Measurements from ENCODE around the gene SNN. TPM values are rescaled to one million over a fixed set of nuclear protein-coding genes. Genes with fewer than 3 reads are reported as not detected.

SNN gene
- total and polyA plus RNA-seq, 7 experiments from 2014 or later, result 17.0 to 86.8 (median 34.3) TPM

DNA sequence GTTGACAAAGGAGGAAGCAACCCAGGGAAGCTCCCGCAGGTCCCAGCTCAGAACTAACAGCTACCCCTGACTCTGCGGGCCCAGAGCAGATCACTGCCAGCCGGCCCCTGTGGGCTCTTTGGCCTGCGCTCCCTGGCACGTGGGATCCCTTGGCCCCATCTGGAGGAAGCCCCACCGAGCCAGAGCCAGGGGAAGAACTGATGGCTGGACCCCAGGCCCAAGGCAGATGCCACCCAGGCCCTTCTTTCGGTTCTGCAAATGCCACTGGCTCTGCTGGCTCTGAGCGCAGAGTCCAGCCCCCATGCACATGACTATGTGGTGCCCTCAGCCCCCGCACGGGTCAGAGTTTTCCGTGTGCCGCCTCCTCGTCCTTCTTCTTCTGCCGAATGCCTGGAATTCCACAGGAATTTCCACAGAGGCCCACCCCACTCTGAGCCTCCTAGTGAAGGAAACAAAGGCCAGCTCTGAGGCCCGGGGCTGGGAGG, 35.8 kb upstream of the SNN start:
- POLR2A ChIA-PET, result interaction anchor here (1.2 kb wide), 1 partner anchor 11 kb away, joined by 4 read pairs; no protein-coding TSS in a partner anchor
- H3K27me3 Mint-ChIP-seq, result peaks cover 0 to 19% (median 0%) of the 10 kb centered on the region in 5 donors
- Histone ChIP-seq H3K27me3 (ENCODE audit: control insufficient read depth in 2 of 2, insufficient read depth in 2 of 2, low read length in 2 of 2) (no peaks in the 10 kb centered on the region), H3K4me1 (ENCODE audit: control insufficient read depth in 2 of 2, insufficient read depth in 2 of 2, low read length in 2 of 2) (peaks cover 0 to 17% of the 10 kb centered on the region in 2 donors), H3K4me3 (ENCODE audit: low read length) (no peak overlapping the region), H3K27ac (ENCODE audit: low read depth, low read length) (no peak overlapping the region), H3K36me3 (ENCODE audit: control insufficient read depth in 2 of 3, insufficient read depth in 3 of 3, low read length in 3 of 3) (no peaks in the 10 kb centered on the region), H3K9me3 (ENCODE audit: control insufficient read depth in 2 of 3, low read length in 3 of 3) (no peaks in the 10 kb centered on the region)
- H3K27ac Mint-ChIP-seq, result no peak overlapping the region
- CTCF ChIA-PET, result interaction anchor here (2.1 kb wide), 1 partner anchor 8 kb away, joined by 10 read pairs; no protein-coding TSS in a partner anchor
- no peaks in the 10 kb centered on the region for H3K36me3 Mint-ChIP-seq
- H3K9me3 Mint-ChIP-seq, result no peaks in the 10 kb centered on the region
- intact Hi-C loops (cut with micrococcal nuclease), result no loop called here
- no peak for DNase-seq
- H3K4me1 Mint-ChIP-seq, result peaks cover 24 to 53% (median 45%) of the 10 kb centered on the region in 7 donors
- no peak overlapping the region for H3K4me3 Mint-ChIP-seq
- ATAC-seq, result no peak

DNA sequence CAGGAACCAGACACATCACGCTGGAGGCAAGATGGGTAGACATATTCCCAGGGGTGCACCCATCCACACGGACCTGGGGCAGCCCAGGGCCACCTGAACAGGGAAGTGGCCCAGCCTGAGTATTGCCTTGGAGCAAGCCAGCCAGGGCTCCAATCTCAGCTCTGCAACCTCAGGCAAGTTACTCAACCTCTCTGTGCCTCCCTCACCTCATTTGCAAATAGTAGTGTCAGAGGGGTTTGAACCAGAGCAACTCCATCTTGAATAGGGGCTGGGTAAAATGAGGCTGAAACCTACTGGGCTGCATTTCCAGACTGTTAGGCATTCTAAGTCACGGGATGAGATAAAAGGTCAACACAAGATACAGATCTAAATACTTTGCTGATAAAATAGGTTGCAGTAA, 35.1 kb upstream of the SNN start:
- ChIA-PET CTCF (no interaction called here), POLR2A (no interaction called here)
- Mint-ChIP-seq H3K27ac (no peak overlapping the region), H3K36me3 (no peaks in the 10 kb centered on the region), H3K27me3 (peaks cover 0 to 19% (median 0%) of the 10 kb centered on the region in 5 donors), H3K9me3 (no peaks in the 10 kb centered on the region), H3K4me1 (peaks cover 22 to 50% (median 43%) of the 10 kb centered on the region in 7 donors), H3K4me3 (no peak overlapping the region)
- Histone ChIP-seq H3K4me3 (ENCODE audit: low read length) (no peak overlapping the region), H3K36me3 (ENCODE audit: control insufficient read depth in 2 of 3, insufficient read depth in 3 of 3, low read length in 3 of 3) (no peaks in the 10 kb centered on the region), H3K27me3 (ENCODE audit: control insufficient read depth in 2 of 2, insufficient read depth in 2 of 2, low read length in 2 of 2) (no peaks in the 10 kb centered on the region), H3K9me3 (ENCODE audit: control insufficient read depth in 2 of 3, low read length in 3 of 3) (no peaks in the 10 kb centered on the region), H3K4me1 (ENCODE audit: control insufficient read depth in 2 of 2, insufficient read depth in 2 of 2, low read length in 2 of 2) (peaks cover 0 to 17% of the 10 kb centered on the region in 2 donors), H3K27ac (ENCODE audit: low read depth, low read length) (no peak overlapping the region)
- intact Hi-C loops (cut with micrococcal nuclease), result no loop called here
- ATAC-seq (no peak), DNase-seq (no peak)

DNA sequence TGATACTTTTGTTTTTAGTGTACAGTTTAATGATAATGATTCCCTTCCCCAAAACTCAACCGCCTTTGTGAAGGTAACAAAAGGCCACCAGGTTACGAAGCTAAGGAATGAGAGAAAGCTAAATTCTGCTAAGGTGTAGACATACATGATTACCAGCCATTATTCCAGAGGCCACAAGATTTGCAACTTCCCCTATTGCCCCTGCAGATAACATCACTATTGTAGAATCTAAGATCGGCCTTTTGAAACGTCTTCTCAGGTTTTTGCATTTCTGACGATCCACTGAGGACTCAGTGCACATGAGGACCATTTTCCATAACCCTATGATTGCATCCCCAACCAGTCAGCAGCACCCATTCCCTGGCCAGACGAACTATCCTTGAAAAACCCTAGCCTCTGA, 33.9 kb upstream of the SNN start:
- Histone ChIP-seq H3K27ac (ENCODE audit: low read depth, low read length) (no peak overlapping the region), H3K36me3 (ENCODE audit: control insufficient read depth in 2 of 3, insufficient read depth in 3 of 3, low read length in 3 of 3) (no peaks in the 10 kb centered on the region), H3K4me1 (ENCODE audit: control insufficient read depth in 2 of 2, insufficient read depth in 2 of 2, low read length in 2 of 2) (peaks cover 0 to 11% of the 10 kb centered on the region in 2 donors), H3K4me3 (ENCODE audit: low read length) (no peak overlapping the region), H3K9me3 (ENCODE audit: control insufficient read depth in 2 of 3, low read length in 3 of 3) (no peaks in the 10 kb centered on the region), H3K27me3 (ENCODE audit: control insufficient read depth in 2 of 2, insufficient read depth in 2 of 2, low read length in 2 of 2) (no peaks in the 10 kb centered on the region)
- H3K27me3 Mint-ChIP-seq, result peaks cover 0 to 26% (median 0%) of the 10 kb centered on the region in 5 donors
- H3K4me3 Mint-ChIP-seq, result no peak overlapping the region
- H3K4me1 Mint-ChIP-seq, result peaks cover 18 to 43% (median 38%) of the 10 kb centered on the region in 7 donors
- POLR2A ChIA-PET, result interaction anchor here (0.9 to 1.4 kb wide), 3 partner anchors 9 to 12 kb away, joined by 3 to 5 read pairs (median 3); no protein-coding TSS in a partner anchor
- intact Hi-C loops (cut with micrococcal nuclease), result no loop called here
- H3K36me3 Mint-ChIP-seq, result no peaks in the 10 kb centered on the region
- peak overlapping the region in 1 of 9 donors; percentile 42 for H3K27ac Mint-ChIP-seq
- DNase-seq, result no peak
- no peaks in the 10 kb centered on the region for H3K9me3 Mint-ChIP-seq
- no peak for ATAC-seq
- CTCF ChIA-PET, result interaction anchor here (1.4 kb wide), 1 partner anchor 102 kb away, joined by 5 read pairs; no protein-coding TSS in a partner anchor

DNA sequence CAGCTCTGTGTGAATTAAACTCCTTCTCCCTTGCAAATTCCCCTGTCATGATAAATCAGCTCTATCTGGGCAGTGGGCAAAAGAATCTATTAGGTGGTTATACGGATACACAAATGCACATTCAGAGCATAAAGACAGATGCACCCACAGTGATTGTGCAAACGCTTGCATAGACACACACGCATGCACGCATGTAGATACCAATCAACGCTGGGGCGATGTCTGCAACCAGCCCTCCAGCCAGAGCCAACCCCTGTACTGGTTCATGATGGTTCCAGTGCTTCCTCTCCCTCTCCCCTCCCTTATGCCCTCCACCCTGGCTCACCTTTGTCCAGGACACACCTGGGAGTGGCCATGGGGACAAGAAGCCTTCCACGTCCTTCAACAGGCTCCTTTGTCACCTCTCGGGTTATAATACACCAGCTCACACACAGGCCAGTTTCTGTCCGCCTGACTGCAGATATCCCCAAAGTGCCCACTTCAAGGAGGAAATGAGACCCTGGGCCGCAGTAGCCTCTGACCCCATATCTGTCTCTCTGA, 33.1 kb upstream of the SNN start:
- H3K36me3 Mint-ChIP-seq, result no peaks in the 10 kb centered on the region
- ChIA-PET POLR2A (interaction anchor here (0.9 to 1.4 kb wide), 4 partner anchors 10 to 98 kb away, joined by 3 to 5 read pairs (median 3); no protein-coding TSS in a partner anchor), CTCF (interaction anchor here (0.6 to 1.8 kb wide), 3 partner anchors 14 to 103 kb away, joined by 3 to 8 read pairs (median 5); no protein-coding TSS in a partner anchor)
- Histone ChIP-seq H3K9me3 (ENCODE audit: control insufficient read depth in 2 of 3, low read length in 3 of 3) (no peaks in the 10 kb centered on the region), H3K4me3 (ENCODE audit: low read length) (no peak overlapping the region), H3K4me1 (ENCODE audit: control insufficient read depth in 2 of 2, insufficient read depth in 2 of 2, low read length in 2 of 2) (peaks cover 0 to 3% of the 10 kb centered on the region in 2 donors), H3K27ac (ENCODE audit: low read depth, low read length) (no peak overlapping the region), H3K36me3 (ENCODE audit: control insufficient read depth in 2 of 3, insufficient read depth in 3 of 3, low read length in 3 of 3) (no peaks in the 10 kb centered on the region), H3K27me3 (ENCODE audit: control insufficient read depth in 2 of 2, insufficient read depth in 2 of 2, low read length in 2 of 2) (no peaks in the 10 kb centered on the region)
- DNase-seq (no peak), ATAC-seq (no peak)
- H3K4me3 Mint-ChIP-seq, result no peak overlapping the region
- intact Hi-C loops (cut with micrococcal nuclease), result no loop called here
- H3K9me3 Mint-ChIP-seq, result no peaks in the 10 kb centered on the region
- H3K4me1 Mint-ChIP-seq, result peaks cover 16 to 37% (median 29%) of the 10 kb centered on the region in 7 donors
- peak overlapping the region in 2 of 9 donors; percentile 28 to 45 for H3K27ac Mint-ChIP-seq
- peaks cover 0 to 29% (median 0%) of the 10 kb centered on the region in 5 donors for H3K27me3 Mint-ChIP-seq

DNA sequence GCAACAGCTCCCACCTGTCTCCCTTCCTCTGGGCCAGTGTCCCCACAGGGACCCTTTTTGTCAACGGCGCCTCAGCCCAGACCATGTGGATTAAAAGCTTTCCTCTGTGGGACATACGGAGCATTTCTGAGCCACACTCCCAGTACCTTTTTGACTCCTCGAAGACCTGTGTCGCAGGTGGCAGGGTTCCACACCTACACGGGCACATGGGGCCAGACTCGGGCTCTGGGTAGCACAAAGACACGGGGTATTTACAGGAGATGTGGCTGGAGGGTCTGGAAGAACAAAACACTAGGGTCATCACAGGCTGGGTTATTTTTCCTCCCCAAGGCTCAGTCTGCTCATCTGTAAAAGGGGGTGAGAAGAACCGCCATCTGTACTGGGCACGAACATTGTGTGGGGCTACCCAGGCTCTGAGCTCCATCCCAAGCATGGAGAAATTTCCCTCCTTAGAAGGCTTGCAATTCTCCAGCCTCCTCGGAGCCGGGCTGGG, 32.5 kb upstream of the SNN start:
- H3K9me3 Mint-ChIP-seq, result no peaks in the 10 kb centered on the region
- no peaks in the 10 kb centered on the region for H3K27me3 ChIP-seq (ENCODE audit: control insufficient read depth in 2 of 2, insufficient read depth in 2 of 2, low read length in 2 of 2)
- H3K4me3 ChIP-seq (ENCODE audit: low read length), result no peak overlapping the region
- intact Hi-C loops (cut with micrococcal nuclease), result no loop called here
- peaks cover 16 to 37% (median 29%) of the 10 kb centered on the region in 7 donors for H3K4me1 Mint-ChIP-seq
- H3K36me3 Mint-ChIP-seq, result no peaks in the 10 kb centered on the region
- ChIA-PET CTCF (interaction anchor here (0.6 to 1.8 kb wide), 2 partner anchors 14 to 94 kb away, joined by 3 to 8 read pairs; no protein-coding TSS in a partner anchor), POLR2A (interaction anchor here (1.1 to 3.4 kb wide), 9 partner anchors 11 to 98 kb away, joined by 3 to 16 read pairs (median 3); no protein-coding TSS in a partner anchor)
- ATAC-seq (no peak), DNase-seq (no peak)
- no peaks in the 10 kb centered on the region for H3K9me3 ChIP-seq (ENCODE audit: control insufficient read depth in 2 of 3, low read length in 3 of 3)
- H3K27me3 Mint-ChIP-seq, result peaks cover 0 to 30% (median 0%) of the 10 kb centered on the region in 5 donors
- H3K27ac Mint-ChIP-seq, result peak overlapping the region in 2 of 9 donors; percentile 13 to 16
- no peak overlapping the region for H3K27ac ChIP-seq (ENCODE audit: low read depth, low read length)
- H3K36me3 ChIP-seq (ENCODE audit: control insufficient read depth in 2 of 3, insufficient read depth in 3 of 3, low read length in 3 of 3), result no peaks in the 10 kb centered on the region
- H3K4me1 ChIP-seq (ENCODE audit: control insufficient read depth in 2 of 2, insufficient read depth in 2 of 2, low read length in 2 of 2), result peaks cover 3% of the 10 kb centered on the region in 2 donors
- H3K4me3 Mint-ChIP-seq, result no peak overlapping the region

DNA sequence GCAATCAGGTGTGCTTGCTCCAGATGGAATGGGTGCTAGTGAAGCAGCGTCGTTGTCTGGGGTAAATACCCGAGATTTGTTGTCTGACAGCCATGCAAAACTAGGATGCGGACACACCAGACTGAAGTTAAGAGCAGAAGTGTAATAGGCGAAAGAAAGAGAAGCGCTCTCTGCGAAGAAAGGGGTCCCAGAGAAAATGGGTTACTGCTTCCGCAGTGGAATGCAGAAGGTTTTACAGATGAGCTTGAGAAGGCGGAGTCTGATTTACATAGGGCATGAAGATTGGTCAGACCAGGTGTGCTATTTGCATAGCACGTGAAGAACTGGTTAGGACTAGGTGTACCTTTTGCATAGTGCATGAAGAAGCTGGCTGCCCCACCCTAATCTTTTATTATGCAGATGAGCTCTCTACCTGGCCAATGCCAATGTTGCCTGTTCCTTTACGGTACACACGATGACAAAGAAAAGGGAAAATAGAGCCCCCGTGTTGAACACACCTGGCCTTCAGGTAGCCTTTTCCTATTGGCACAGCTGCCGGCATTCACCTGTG, 32.0 kb upstream of the SNN start:
- H3K4me3 ChIP-seq (ENCODE audit: low read length), result no peak overlapping the region
- no peaks in the 10 kb centered on the region for H3K36me3 Mint-ChIP-seq
- no peaks in the 10 kb centered on the region for H3K9me3 ChIP-seq (ENCODE audit: control insufficient read depth in 2 of 3, low read length in 3 of 3)
- peaks cover 8 to 9% of the 10 kb centered on the region in 2 donors for H3K4me1 ChIP-seq (ENCODE audit: control insufficient read depth in 2 of 2, insufficient read depth in 2 of 2, low read length in 2 of 2)
- H3K4me3 Mint-ChIP-seq, result no peak overlapping the region
- peak overlapping the region in 3 of 9 donors; percentile 0 to 16 (median 13) for H3K27ac Mint-ChIP-seq
- intact Hi-C loops (cut with micrococcal nuclease), result no loop called here
- ChIA-PET CTCF (interaction anchor here (1.8 kb wide), 1 partner anchor 15 kb away, joined by 8 read pairs; no protein-coding TSS in a partner anchor), POLR2A (interaction anchor here (1.1 to 3.4 kb wide), 7 partner anchors 12 to 99 kb away, joined by 3 to 16 read pairs (median 3); no protein-coding TSS in a partner anchor)
- no peaks in the 10 kb centered on the region for H3K27me3 ChIP-seq (ENCODE audit: control insufficient read depth in 2 of 2, insufficient read depth in 2 of 2, low read length in 2 of 2)
- H3K36me3 ChIP-seq (ENCODE audit: control insufficient read depth in 2 of 3, insufficient read depth in 3 of 3, low read length in 3 of 3), result no peaks in the 10 kb centered on the region
- H3K27me3 Mint-ChIP-seq, result peaks cover 0 to 30% (median 0%) of the 10 kb centered on the region in 5 donors
- ATAC-seq (no peak), DNase-seq (peak in 2 of 9 donors; percentile 30 to 40)
- H3K4me1 Mint-ChIP-seq, result peaks cover 20 to 38% (median 29%) of the 10 kb centered on the region in 7 donors
- H3K27ac ChIP-seq (ENCODE audit: low read depth, low read length), result no peak overlapping the region
- no peaks in the 10 kb centered on the region for H3K9me3 Mint-ChIP-seq
